COLO668 (cell line): ENCODE results near the gene FNBP1.
"Not testable (repeated sequence)": the region's sequence is repeated elsewhere in the genome, so short reads cannot be mapped to it uniquely, and the experiment has no call there.

Source experiments
- DNase-seq: peaks from one replicate; lab custom pipeline; 2025; ENCODE audit not compliant: unreplicated experiment; lab: John Stamatoyannopoulos, UW

FNBP1 gene

GRCh38 chr9:129962889-129963703 is 79.9 kb downstream of the FNBP1 start:
- no peak for DNase-seq

- no peak for DNase-seq
Observed at GRCh38 chr9:129962451-129962864, 80.5 kb downstream of the FNBP1 start.

GRCh38 chr9:129958796-129959195 is 84.2 kb downstream of the FNBP1 start:
- DNase-seq, result no peak

- no peak for DNase-seq
Observed at GRCh38 chr9:129954868-129955550, 88.0 kb downstream of the FNBP1 start.

GRCh38 chr9:129953736-129954135 is 89.3 kb downstream of the FNBP1 start:
- DNase-seq, result no peak

GRCh38 chr9:129952337-129952736 is 90.7 kb downstream of the FNBP1 start:
- no peak for DNase-seq

GRCh38 chr9:129949821-129950220 is 93.2 kb downstream of the FNBP1 start:
- DNase-seq, result no peak

GRCh38 chr9:129948626-129949025 is 94.4 kb downstream of the FNBP1 start:
- not testable (repeated sequence) for DNase-seq

- no peak for DNase-seq
Observed at GRCh38 chr9:129946246-129946995, 96.6 kb downstream of the FNBP1 start.

GRCh38 chr9:129945314-129945713 is 97.7 kb downstream of the FNBP1 start:
- DNase-seq, result no peak

- no peak for DNase-seq
Observed at GRCh38 chr9:129944506-129945116, 98.4 kb downstream of the FNBP1 start.

GRCh38 chr9:129939431-129939830 is 103.6 kb downstream of the FNBP1 start:
- no peak for DNase-seq

- DNase-seq, result no peak
Observed at GRCh38 chr9:129938291-129938979, 104.6 kb downstream of the FNBP1 start.

- DNase-seq, result not testable (repeated sequence)
Observed at GRCh38 chr9:129937879-129938278, 105.1 kb downstream of the FNBP1 start.

- no peak for DNase-seq
Observed at GRCh38 chr9:129936222-129936621, 106.8 kb downstream of the FNBP1 start.

GRCh38 chr9:129934780-129935179 is 108.2 kb downstream of the FNBP1 start:
- no peak for DNase-seq

GRCh38 chr9:129934041-129934591 is 108.9 kb downstream of the FNBP1 start:
- no peak for DNase-seq

- DNase-seq, result no peak
Observed at GRCh38 chr9:129933185-129934040, 109.6 kb downstream of the FNBP1 start.
